OCI-LY3 (cell line): ENCODE measurements around the gene KLHDC2.

Experiments
- EZH2phosphoT487 ChIP-seq: fragments of 200-600 bp; shearing (Covaris generic); IDR thresholded peaks from 2 replicates; pipeline ENCODE4 v1.6.1; 2018; ENCODE audit warnings: antibody characterized with exemption, mixed run types, low read depth
- TF ChIP-seq, protein P1 (sequence below): fragments of 200-600, 300-600 bp; sonication (generic); IDR thresholded peaks from 2 replicates; pipeline ENCODE4 v1.5.1; 2014; ENCODE audit warnings: antibody characterized with exemption, low read length, low read depth

- TF ChIP-seq, protein P1, sequence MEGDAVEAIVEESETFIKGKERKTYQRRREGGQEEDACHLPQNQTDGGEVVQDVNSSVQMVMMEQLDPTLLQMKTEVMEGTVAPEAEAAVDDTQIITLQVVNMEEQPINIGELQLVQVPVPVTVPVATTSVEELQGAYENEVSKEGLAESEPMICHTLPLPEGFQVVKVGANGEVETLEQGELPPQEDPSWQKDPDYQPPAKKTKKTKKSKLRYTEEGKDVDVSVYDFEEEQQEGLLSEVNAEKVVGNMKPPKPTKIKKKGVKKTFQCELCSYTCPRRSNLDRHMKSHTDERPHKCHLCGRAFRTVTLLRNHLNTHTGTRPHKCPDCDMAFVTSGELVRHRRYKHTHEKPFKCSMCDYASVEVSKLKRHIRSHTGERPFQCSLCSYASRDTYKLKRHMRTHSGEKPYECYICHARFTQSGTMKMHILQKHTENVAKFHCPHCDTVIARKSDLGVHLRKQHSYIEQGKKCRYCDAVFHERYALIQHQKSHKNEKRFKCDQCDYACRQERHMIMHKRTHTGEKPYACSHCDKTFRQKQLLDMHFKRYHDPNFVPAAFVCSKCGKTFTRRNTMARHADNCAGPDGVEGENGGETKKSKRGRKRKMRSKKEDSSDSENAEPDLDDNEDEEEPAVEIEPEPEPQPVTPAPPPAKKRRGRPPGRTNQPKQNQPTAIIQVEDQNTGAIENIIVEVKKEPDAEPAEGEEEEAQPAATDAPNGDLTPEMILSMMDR = no peak
- no peak for TF ChIP-seq EZH2phosphoT487
Measured at GRCh38 chr14:49796025-49796424, 28.1 kb downstream of the KLHDC2 start.
